GM23248 (cell line): ENCODE results near the gene GRK6.
"Not testable (repeated sequence)": the region's sequence is repeated elsewhere in the genome, so short reads cannot be mapped to it uniquely, and the experiment has no call there.

Experiments
- EZH2 ChIP-seq: fragments of 200-600 bp; sonication (generic); IDR thresholded peaks from 2 replicates; pipeline ENCODE4 v1.6.1; 2018; ENCODE audit warnings: antibody characterized with exemption, mild to moderate bottlenecking; ENCODE audit not compliant: insufficient read depth, poor library complexity, severe bottlenecking
- EZH2phosphoT487 ChIP-seq: fragments of 200-600 bp; sonication (generic); IDR thresholded peaks from 2 replicates; pipeline ENCODE4 v1.6.1; 2018; ENCODE audit warnings: antibody characterized with exemption, moderate library complexity, mild to moderate bottlenecking, low read depth; ENCODE audit not compliant: insufficient read depth

- not testable (repeated sequence) for TF ChIP-seq EZH2, EZH2phosphoT487
Observed at GRCh38 chr5:177420472-177420871, 6.0 kb upstream of the GRK6 start.
